Thymus (tissue), 2 donors: Measurements from ENCODE around the gene DPEP2NB. TPM values are rescaled to one million over a fixed set of nuclear protein-coding genes. Genes with fewer than 3 reads are reported as not detected.

Source experiments
- polyA plus RNA-seq: library from polyadenylated mRNA; stranded (reverse); fragments of 200-250 nt; gene quantifications from one replicate; pipeline ENCODE4 v1.2.3, GENCODE V29; 2013
- total RNA-seq: library from RNA; stranded (reverse); fragments of 120-200 nt; gene quantifications from one replicate; pipeline ENCODE4 v1.2.4, GENCODE V29; 2013
- donor health status: healthy.

The DPEP2NB gene
- total and polyA plus RNA-seq, 2 donors, result 0.18 TPM; not detected in 1

Other genes starting within 250 kb of the DPEP2NB start
- gene RANBP10, start 209.4 kb downstream of the DPEP2NB start, total RNA-seq, result 3.7 TPM
- gene RANBP10, start 209.4 kb downstream of the DPEP2NB start, polyA plus RNA-seq, result 10.7 TPM
- gene TSNAXIP1, start 209.0 kb downstream of the DPEP2NB start, total RNA-seq, result 0.76 TPM
- gene TSNAXIP1, start 209.0 kb downstream of the DPEP2NB start, polyA plus RNA-seq, result 2.0 TPM
- gene THAP11, start 173.6 kb downstream of the DPEP2NB start, total RNA-seq, result 38.2 TPM
- gene THAP11, start 173.6 kb downstream of the DPEP2NB start, polyA plus RNA-seq, result 25.7 TPM
- gene NUTF2, start 169.0 kb downstream of the DPEP2NB start, total RNA-seq, result 50.7 TPM
- 106 TPM for gene NUTF2, start 169.0 kb downstream of the DPEP2NB start, polyA plus RNA-seq
- 25.4 TPM for gene CENPT, start 168.2 kb downstream of the DPEP2NB start, total RNA-seq
- gene CENPT, start 168.2 kb downstream of the DPEP2NB start, polyA plus RNA-seq, result 101 TPM
- 39.7 TPM for gene EDC4, start 142.9 kb downstream of the DPEP2NB start, total RNA-seq
- 45.0 TPM for gene EDC4, start 142.9 kb downstream of the DPEP2NB start, polyA plus RNA-seq
- 0.28 TPM for gene NRN1L, start 131.0 kb downstream of the DPEP2NB start, total RNA-seq
- 5.6 TPM for gene NRN1L, start 131.0 kb downstream of the DPEP2NB start, polyA plus RNA-seq
- 8.8 TPM for gene PSKH1, start 122.7 kb downstream of the DPEP2NB start, total RNA-seq
- 12.6 TPM for gene PSKH1, start 122.7 kb downstream of the DPEP2NB start, polyA plus RNA-seq
- 0.61 TPM for gene CTRL, start 84.0 kb downstream of the DPEP2NB start, total RNA-seq
- gene CTRL, start 84.0 kb downstream of the DPEP2NB start, polyA plus RNA-seq, result 6.4 TPM
- 258 TPM for gene PSMB10, start 79.1 kb downstream of the DPEP2NB start, total RNA-seq
- gene PSMB10, start 79.1 kb downstream of the DPEP2NB start, polyA plus RNA-seq, result 109 TPM
- gene LCAT, start 71.8 kb downstream of the DPEP2NB start, total RNA-seq, result 4.4 TPM
- gene LCAT, start 71.8 kb downstream of the DPEP2NB start, polyA plus RNA-seq, result 51.9 TPM
- 13.4 TPM for gene SLC12A4, start 47.3 kb downstream of the DPEP2NB start, total RNA-seq
- 22.6 TPM for gene SLC12A4, start 47.3 kb downstream of the DPEP2NB start, polyA plus RNA-seq
- 0.14 TPM for gene DPEP3, start 35.4 kb downstream of the DPEP2NB start, total RNA-seq
- gene DPEP3, start 35.4 kb downstream of the DPEP2NB start, polyA plus RNA-seq, result 0.23 TPM
- gene DPEP2, start 16.4 kb downstream of the DPEP2NB start, total RNA-seq, result 5.6 TPM
- gene DPEP2, start 16.4 kb downstream of the DPEP2NB start, polyA plus RNA-seq, result 19.0 TPM
- gene DDX28, start 7.3 kb upstream of the DPEP2NB start, total RNA-seq, result 10.6 TPM
- 11.9 TPM for gene DDX28, start 7.3 kb upstream of the DPEP2NB start, polyA plus RNA-seq
- 11.1 TPM for gene DUS2, start 7.4 kb upstream of the DPEP2NB start, total RNA-seq
- gene DUS2, start 7.4 kb upstream of the DPEP2NB start, polyA plus RNA-seq, result 12.2 TPM
- 149 TPM for gene NFATC3, start 69.5 kb upstream of the DPEP2NB start, total RNA-seq
- 37.4 TPM for gene NFATC3, start 69.5 kb upstream of the DPEP2NB start, polyA plus RNA-seq
- 10.1 TPM for gene ESRP2, start 220.2 kb upstream of the DPEP2NB start, total RNA-seq
- 10.7 TPM for gene ESRP2, start 220.2 kb upstream of the DPEP2NB start, polyA plus RNA-seq
- 8.4 TPM for gene PLA2G15, start 229.5 kb upstream of the DPEP2NB start, total RNA-seq
- 13.1 TPM for gene PLA2G15, start 229.5 kb upstream of the DPEP2NB start, polyA plus RNA-seq
- gene SLC7A6, start 248.6 kb upstream of the DPEP2NB start, total RNA-seq, result 42.3 TPM
- 47.3 TPM for gene SLC7A6, start 248.6 kb upstream of the DPEP2NB start, polyA plus RNA-seq